HCT116 (cell line): ENCODE measurements around the gene DAAM2.

ENCODE experiments used
- EGR1 ChIP-seq: IDR thresholded peaks from 2 replicates; pipeline ENCODE4 v1.6.1; 2012; ENCODE audit warnings: low read depth
- EZH2 ChIP-seq: fragments of 200-600 bp; sonication (generic); IDR thresholded peaks from 2 replicates; pipeline ENCODE4 v1.6.1; 2017; ENCODE audit warnings: antibody characterized with exemption, mixed run types
- FOSL1 ChIP-seq: IDR thresholded peaks from 2 replicates; pipeline ENCODE4 v1.6.1; 2012; ENCODE audit warnings: low read depth
- POLR2A ChIP-seq: IDR thresholded peaks from 2 replicates; pipeline ENCODE4 v1.7.0; 2011; ENCODE audit warnings: borderline replicate concordance; ENCODE audit not compliant: insufficient read depth, insufficient read length; ENCODE audit errors: extremely low read depth
- SIN3A ChIP-seq: IDR thresholded peaks from 2 replicates; pipeline ENCODE4 v1.6.1; 2012; ENCODE audit warnings: low read depth
- SRF ChIP-seq: IDR thresholded peaks from 2 replicates; pipeline ENCODE4 v1.6.1; 2012; ENCODE audit warnings: low read depth
- TCF7L2 ChIP-seq: IDR thresholded peaks from 2 replicates; pipeline ENCODE4 v1.7.0; 2011; ENCODE audit warnings: borderline replicate concordance, inconsistent platforms; ENCODE audit not compliant: insufficient read depth, insufficient read length; ENCODE audit errors: extremely low read depth
- YY1 ChIP-seq: IDR thresholded peaks from 2 replicates; pipeline ENCODE4 v1.6.1; 2011; ENCODE audit warnings: low read length, low read depth, moderate library complexity, mild to moderate bottlenecking; ENCODE audit not compliant: insufficient replicate concordance; ENCODE audit errors: extremely low read depth
- ZFX ChIP-seq: fragments of 450-650 bp; IDR thresholded peaks from 2 replicates; pipeline ENCODE4 v1.6.1; 2017
- TF ChIP-seq, protein P1 (sequence below), 3 experiments: fragments of 200-600 bp in 1 of 3; sonication (generic) in 1 of 3; IDR thresholded peaks in 2 of 3; conservative IDR thresholded peaks in 1 of 3; 2 replicates each; pipeline ENCODE4 v1.5.1; 2012 to 2017; ENCODE audit warnings: low read depth in 2 of 3, low read length in 2 of 3, antibody characterized with exemption in 1 of 3, borderline replicate concordance in 1 of 3, control low read depth in 1 of 3, mild to moderate bottlenecking in 1 of 3, mixed read lengths in 1 of 3, mixed run types in 1 of 3, moderate library complexity in 1 of 3; ENCODE audit not compliant: insufficient read depth in 1 of 3

DNA sequence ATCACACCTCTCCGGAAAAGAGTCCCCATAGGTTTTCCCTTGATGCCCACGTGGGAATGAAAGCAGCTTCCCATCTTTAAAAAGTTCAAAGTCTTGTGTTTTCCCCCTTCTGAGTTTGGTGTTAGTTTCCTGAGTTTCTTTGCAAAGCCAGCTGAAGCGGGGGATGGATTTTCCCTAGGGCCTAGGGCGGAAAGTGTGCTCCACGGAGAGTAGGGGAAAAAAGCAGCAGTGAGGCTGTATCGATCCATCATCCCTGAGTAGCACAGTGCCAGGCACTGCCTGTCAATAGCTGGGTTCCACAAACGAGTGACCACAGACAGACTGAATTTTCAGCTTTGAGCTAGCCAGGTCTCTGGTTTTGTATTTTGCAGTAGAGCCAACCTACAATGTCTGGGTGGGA is 1.3 kb downstream of the DAAM2 start:
- TF ChIP-seq, protein P1, sequence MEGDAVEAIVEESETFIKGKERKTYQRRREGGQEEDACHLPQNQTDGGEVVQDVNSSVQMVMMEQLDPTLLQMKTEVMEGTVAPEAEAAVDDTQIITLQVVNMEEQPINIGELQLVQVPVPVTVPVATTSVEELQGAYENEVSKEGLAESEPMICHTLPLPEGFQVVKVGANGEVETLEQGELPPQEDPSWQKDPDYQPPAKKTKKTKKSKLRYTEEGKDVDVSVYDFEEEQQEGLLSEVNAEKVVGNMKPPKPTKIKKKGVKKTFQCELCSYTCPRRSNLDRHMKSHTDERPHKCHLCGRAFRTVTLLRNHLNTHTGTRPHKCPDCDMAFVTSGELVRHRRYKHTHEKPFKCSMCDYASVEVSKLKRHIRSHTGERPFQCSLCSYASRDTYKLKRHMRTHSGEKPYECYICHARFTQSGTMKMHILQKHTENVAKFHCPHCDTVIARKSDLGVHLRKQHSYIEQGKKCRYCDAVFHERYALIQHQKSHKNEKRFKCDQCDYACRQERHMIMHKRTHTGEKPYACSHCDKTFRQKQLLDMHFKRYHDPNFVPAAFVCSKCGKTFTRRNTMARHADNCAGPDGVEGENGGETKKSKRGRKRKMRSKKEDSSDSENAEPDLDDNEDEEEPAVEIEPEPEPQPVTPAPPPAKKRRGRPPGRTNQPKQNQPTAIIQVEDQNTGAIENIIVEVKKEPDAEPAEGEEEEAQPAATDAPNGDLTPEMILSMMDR (IDR thresholded peaks at IDR 0.05 in 2 of 3, conservative IDR thresholded peaks at IDR 0.05 in 1 of 3; ENCODE audit: borderline replicate concordance in 1 of 3, insufficient read depth in 1 of 3, low read depth in 2 of 3, low read length in 2 of 3) = no peak
- TF ChIP-seq TCF7L2 (no peak), POLR2A (no peak), SIN3A (no peak), EZH2 (no peak), EGR1 (no peak), SRF (no peak), ZFX (no peak), YY1 (no peak), FOSL1 (no peak)
